Measurements from ENCODE around the gene CASP7. TPM values are rescaled to one million over a fixed set of nuclear protein-coding genes. Genes with fewer than 3 reads are reported as not detected.

Gene CASP7
- total RNA-seq, 2 experiments from 2014 or later, result 14.6 to 16.4 TPM

DNA sequence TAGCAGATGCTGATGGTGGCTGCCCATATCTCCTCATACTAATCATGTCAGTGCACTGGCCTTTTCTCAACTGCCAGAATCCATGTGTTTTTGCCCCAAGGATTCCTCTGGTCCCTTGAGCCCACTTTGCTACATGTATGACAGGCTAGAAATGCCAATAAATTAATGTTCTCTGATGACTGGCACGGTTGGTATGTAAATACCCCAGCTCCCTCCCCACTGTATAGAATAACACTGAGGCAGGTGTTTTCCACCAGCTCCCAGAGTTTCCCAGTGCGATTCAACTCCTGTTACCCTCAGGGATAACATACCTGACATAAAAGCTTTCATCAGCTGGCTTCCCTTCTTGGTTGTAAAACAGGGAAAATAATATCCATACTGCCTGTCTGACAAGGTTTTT is 62.8 kb downstream of the CASP7 start:
- Mint-ChIP-seq H3K4me1 (no peaks in the 10 kb centered on the region), H3K27me3 (peaks cover 14% of the 10 kb centered on the region), H3K9me3 (ENCODE audit: low read depth) (peaks cover 2% of the 10 kb centered on the region), H3K4me3 (no peak overlapping the region), H3K27ac (no peak overlapping the region), H3K36me3 (ENCODE audit: low read depth) (no peaks in the 10 kb centered on the region)
- no peak for ATAC-seq
- no peak for DNase-seq
- ChIA-PET CTCF (no interaction called here), POLR2A (no interaction called here)
- intact Hi-C loops (cut with DNase I, micrococcal nuclease), result no loop called here

DNA sequence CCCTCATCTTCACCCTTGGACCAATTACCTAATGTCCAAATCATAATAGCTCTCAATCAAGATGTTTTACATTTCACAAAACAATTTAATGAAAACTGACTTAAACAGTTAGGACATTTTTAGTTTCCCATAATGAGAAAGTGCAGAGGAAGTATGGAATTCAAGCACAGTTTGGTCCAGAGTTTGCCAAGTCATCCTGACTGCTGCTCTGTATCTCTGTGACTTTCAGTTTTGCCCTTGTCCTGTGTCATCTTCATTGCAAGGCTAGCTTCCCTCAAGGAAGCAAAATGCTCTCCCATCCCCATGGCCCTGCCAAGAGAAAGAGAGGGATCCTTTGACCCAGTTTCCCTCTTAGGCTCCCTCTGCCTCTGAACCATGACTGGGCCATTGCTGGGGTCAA is 63.9 kb downstream of the CASP7 start:
- Mint-ChIP-seq H3K27me3 (peaks cover 14% of the 10 kb centered on the region), H3K27ac (no peak overlapping the region), H3K4me1 (no peaks in the 10 kb centered on the region), H3K9me3 (ENCODE audit: low read depth) (peaks cover 2% of the 10 kb centered on the region), H3K4me3 (no peak overlapping the region), H3K36me3 (ENCODE audit: low read depth) (no peaks in the 10 kb centered on the region)
- ChIA-PET POLR2A (no interaction called here), CTCF (interaction anchor here (1.0 kb wide), 1 partner anchor 9 kb away, joined by 3 read pairs; no protein-coding TSS in a partner anchor)
- DNase-seq (no peak), ATAC-seq (no peak)
- intact Hi-C loops (cut with DNase I, micrococcal nuclease), result no loop called here

DNA sequence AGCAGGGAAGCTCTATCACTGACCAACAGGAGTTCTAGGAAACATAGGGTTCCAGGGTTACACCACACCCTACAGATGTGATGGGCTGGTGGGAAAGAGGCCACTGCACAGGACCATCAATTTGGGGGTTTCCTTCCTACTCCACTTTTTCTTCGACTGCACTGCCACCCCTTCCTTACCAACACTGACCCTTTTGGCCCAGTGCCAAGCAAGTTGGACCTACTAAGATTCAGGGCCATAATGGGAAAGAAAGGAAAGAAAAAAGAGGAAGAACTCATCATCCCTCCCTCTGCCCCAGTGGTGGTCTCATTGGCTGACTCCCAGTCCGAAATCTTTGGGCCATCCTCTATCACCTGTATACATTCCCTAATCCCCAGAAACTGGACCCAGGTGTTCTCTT is 65.7 kb downstream of the CASP7 start:
- H3K27ac Mint-ChIP-seq, result no peak overlapping the region
- H3K27me3 Mint-ChIP-seq, result peaks cover 12% of the 10 kb centered on the region
- H3K4me3 Mint-ChIP-seq, result no peak overlapping the region
- H3K4me1 Mint-ChIP-seq, result no peaks in the 10 kb centered on the region
- ATAC-seq (no peak), DNase-seq (no peak)
- POLR2A ChIA-PET, result no interaction called here
- intact Hi-C loops (cut with DNase I, micrococcal nuclease), result no loop called here
- CTCF ChIA-PET, result no interaction called here
- no peaks in the 10 kb centered on the region for H3K36me3 Mint-ChIP-seq (ENCODE audit: low read depth)
- peaks cover 2% of the 10 kb centered on the region for H3K9me3 Mint-ChIP-seq (ENCODE audit: low read depth)

DNA sequence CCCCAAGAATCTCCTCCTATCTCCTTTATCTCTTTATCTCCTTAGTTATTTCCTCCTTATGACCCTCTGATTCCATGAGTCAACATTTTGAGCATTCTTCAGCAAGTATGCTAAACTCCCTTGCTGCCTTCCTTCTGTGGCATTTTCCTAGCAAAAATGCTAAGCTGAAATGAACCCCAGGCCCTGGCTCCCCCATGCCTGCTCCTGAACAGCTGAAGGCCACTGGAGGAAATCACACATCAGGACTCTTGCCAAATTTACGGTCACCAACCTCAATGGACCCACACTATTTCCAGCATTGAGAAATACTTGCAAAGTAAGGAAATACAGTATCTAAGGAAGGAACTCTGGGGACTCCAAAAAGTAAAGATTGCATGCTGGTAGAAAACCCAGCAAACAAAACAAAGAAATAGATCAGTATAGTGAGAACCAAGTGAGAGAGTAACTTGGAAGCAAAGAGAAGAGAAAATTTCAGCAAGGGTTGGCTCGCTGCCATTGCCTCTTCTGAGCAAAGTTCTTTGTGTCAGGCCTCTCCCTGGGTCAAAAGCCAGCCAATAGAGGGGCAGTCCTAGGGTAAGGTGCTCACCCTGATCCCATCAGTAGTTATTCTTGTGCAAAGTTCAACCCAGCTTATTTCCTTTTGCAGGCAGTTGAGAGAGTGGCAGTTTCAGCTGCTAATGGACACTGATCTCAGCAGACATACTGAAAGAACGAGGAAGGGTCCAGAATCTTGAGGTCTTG is 66.7 kb downstream of the CASP7 start:
- ChIA-PET CTCF (no interaction called here), POLR2A (no interaction called here)
- DNase-seq (no peak), ATAC-seq (no peak)
- H3K4me1 Mint-ChIP-seq, result no peaks in the 10 kb centered on the region
- intact Hi-C loops (cut with DNase I, micrococcal nuclease), result no loop called here
- H3K36me3 Mint-ChIP-seq (ENCODE audit: low read depth), result no peaks in the 10 kb centered on the region
- H3K4me3 Mint-ChIP-seq, result no peak overlapping the region
- H3K9me3 Mint-ChIP-seq (ENCODE audit: low read depth), result peaks cover 2% of the 10 kb centered on the region
- H3K27me3 Mint-ChIP-seq, result peaks cover 12% of the 10 kb centered on the region
- no peak overlapping the region for H3K27ac Mint-ChIP-seq

DNA sequence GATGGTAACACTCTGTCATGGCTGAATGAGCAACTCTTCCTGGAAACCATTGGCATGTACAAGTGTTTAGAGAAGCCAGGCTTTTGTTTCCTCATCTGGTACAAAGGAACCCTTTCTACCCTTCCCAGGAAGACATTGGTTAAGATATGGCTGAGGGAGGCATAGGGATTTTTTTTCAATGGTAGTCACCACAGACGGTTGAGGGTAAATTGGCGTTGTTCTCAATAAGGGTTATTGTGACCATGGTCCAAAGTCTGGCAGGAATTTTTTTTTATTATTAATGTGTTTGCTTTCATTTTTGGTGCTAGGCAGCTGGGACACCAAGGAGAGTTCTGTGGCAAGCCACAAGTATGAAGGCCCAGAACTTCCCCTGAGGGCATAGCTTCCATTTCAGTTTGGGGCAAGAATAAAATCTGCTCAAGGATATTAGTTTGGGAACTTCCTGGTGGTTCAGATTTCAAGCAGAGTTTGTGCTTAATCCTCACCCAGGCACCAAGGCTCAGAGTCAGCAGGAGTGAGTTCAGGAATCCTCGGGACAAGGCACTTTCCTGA is 71.5 kb downstream of the CASP7 start, which contains the start of gene PLEKHS1:
Gene PLEKHS1 (plus strand): TSS at position 502 of the 552 bp plus-strand sequence. CDS start 3,596 bp downstream, outside the sequence.
- no peaks in the 10 kb centered on the region for H3K36me3 Mint-ChIP-seq (ENCODE audit: low read depth)
- no peak within 1 kb of the TSS for H3K27ac Mint-ChIP-seq
- intact Hi-C loops (cut with DNase I, micrococcal nuclease), result no loop called here
- no peaks in the 10 kb centered on the region for H3K9me3 Mint-ChIP-seq (ENCODE audit: low read depth)
- ATAC-seq (no peak), DNase-seq (no peak)
- H3K27me3 Mint-ChIP-seq, result peaks cover 2% of the 10 kb centered on the region
- H3K4me1 Mint-ChIP-seq, result no peaks in the 10 kb centered on the region
- H3K4me3 Mint-ChIP-seq, result no peak within 1 kb of the TSS
- POLR2A ChIA-PET, result interaction anchor here (0.6 kb wide), 1 partner anchor 51 kb away, joined by 3 read pairs; no protein-coding TSS in a partner anchor
- CTCF ChIA-PET, result interaction anchor here (0.6 kb wide), 1 partner anchor 72 kb away, joined by 3 read pairs; no protein-coding TSS in a partner anchor

DNA sequence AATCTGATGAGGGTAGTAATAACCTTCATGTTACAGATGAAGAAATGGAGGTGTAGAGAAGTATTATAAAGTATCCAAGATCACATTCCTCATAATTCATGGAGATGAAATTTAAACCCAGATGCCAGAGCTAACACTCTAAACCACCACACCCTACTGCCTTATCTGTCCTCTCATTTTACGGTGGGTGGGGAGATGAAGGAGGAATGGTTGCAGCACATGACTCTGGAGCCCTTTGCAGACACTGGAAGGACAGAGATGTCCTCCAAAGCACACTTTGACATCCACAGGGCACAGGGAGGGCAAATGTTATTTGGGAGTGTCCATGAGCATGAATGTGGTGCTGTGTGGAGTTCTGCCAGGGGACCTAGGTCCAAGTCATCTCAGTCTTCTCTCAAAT is 72.8 kb downstream of the CASP7 start:
- ATAC-seq, result no peak
- POLR2A ChIA-PET, result no interaction called here
- CTCF ChIA-PET, result interaction anchor here (1.2 kb wide), 1 partner anchor 9 kb away, joined by 3 read pairs; no protein-coding TSS in a partner anchor

DNA sequence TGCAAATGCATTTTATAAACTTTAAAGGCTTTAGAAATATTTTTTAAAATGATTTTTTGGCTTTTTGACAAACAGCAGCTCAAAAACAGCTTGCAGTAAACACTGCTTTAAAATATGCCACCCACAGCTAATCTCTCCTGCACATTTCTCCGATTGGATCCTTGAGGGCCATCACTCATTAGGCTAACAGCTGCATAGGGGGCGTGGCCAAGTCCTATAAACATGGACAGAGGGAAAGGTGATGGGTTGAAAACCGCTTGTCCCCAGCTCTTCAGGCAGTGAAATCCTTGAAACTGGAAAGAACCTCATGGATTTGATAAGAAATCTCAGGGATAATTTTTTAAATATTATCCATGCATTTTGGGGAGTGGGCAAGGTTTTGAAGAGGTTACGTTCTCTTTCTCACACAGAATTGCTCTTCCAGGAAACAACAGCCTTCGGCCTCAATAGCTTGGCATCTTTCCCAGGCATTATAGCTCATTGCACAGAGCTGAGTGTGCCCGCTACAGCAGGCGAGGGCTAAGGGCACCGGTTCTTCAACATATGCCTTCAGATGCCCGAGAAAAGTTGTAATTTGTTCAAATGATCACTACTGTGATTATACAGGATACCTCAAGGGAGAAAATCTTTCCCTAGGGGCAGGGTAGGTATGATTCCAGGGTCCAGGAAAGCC is 73.4 kb downstream of the CASP7 start:
- no peaks in the 10 kb centered on the region for H3K4me1 Mint-ChIP-seq
- peaks cover 2% of the 10 kb centered on the region for H3K27me3 Mint-ChIP-seq
- POLR2A ChIA-PET, result no interaction called here
- no peaks in the 10 kb centered on the region for H3K36me3 Mint-ChIP-seq (ENCODE audit: low read depth)
- CTCF ChIA-PET, result interaction anchor here (0.6 to 1.2 kb wide), 2 partner anchors 10 to 345 kb away, joined by 3 read pairs; no protein-coding TSS in a partner anchor
- no peaks in the 10 kb centered on the region for H3K9me3 Mint-ChIP-seq (ENCODE audit: low read depth)
- no peak for ATAC-seq
- no peak for DNase-seq
- H3K27ac Mint-ChIP-seq, result no peak overlapping the region
- intact Hi-C loops (cut with DNase I, micrococcal nuclease), result no loop called here
- H3K4me3 Mint-ChIP-seq, result no peak overlapping the region

More for the DNA sequence above, 72.8 kb downstream of the CASP7 start:
- H3K27me3 Mint-ChIP-seq, result peaks cover 2% of the 10 kb centered on the region
- H3K4me3 Mint-ChIP-seq, result no peak overlapping the region
- no peaks in the 10 kb centered on the region for H3K4me1 Mint-ChIP-seq
- no peaks in the 10 kb centered on the region for H3K9me3 Mint-ChIP-seq (ENCODE audit: low read depth)
- H3K36me3 Mint-ChIP-seq (ENCODE audit: low read depth), result no peaks in the 10 kb centered on the region
- DNase-seq, result no peak
- H3K27ac Mint-ChIP-seq, result no peak overlapping the region
- intact Hi-C loops (cut with DNase I, micrococcal nuclease), result no loop called here

DNA sequence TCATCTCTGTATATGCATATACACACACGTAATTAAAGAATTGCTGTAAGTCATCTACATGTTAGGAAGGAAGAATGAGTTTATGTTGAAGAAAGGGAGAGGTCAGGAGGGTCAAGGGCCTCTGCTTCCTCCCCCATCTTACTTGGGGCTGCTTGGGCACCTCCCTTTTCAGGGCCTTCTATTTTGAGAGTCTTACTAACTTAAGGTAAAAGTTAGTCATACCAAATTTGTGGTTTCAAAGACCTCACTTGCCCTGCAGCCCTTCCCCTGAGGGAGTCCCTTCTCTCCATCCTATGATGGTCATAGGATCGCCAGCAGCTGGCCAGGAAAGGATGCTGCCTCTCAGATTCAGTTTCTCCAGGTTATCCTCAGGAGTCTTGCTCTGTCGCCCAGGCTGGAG is 74.4 kb downstream of the CASP7 start:
- Mint-ChIP-seq H3K27ac (no peak overlapping the region), H3K4me1 (no peaks in the 10 kb centered on the region), H3K4me3 (no peak overlapping the region), H3K9me3 (ENCODE audit: low read depth) (no peaks in the 10 kb centered on the region), H3K27me3 (peaks cover 2% of the 10 kb centered on the region), H3K36me3 (ENCODE audit: low read depth) (no peaks in the 10 kb centered on the region)
- ChIA-PET CTCF (no interaction called here), POLR2A (no interaction called here)
- peak; percentile 9 for ATAC-seq
- DNase-seq, result no peak
- intact Hi-C loops (cut with DNase I, micrococcal nuclease), result no loop called here

DNA sequence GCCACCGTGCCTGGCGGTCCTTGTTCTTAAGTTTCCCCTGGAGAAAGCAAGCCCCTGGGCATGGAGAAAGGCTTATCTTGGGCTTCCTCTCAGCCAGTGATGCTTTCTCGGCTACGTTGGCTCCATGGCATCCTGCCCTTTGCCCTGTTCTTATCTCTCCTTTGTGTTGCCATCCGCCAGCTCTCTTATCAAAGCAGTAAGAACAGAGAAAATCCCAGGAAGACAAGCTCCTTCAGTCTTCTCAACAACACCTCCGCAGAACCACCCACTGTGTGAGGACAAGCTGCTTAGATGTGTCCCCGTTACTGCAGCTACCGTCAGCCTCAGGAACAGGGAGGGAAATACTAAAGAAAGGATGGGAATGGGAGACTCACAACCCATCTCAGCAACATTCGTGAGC is 75.1 kb downstream of the CASP7 start:
- H3K27ac Mint-ChIP-seq, result no peak overlapping the region
- ATAC-seq (no peak), DNase-seq (no peak)
- no peak overlapping the region for H3K4me3 Mint-ChIP-seq
- intact Hi-C loops (cut with DNase I, micrococcal nuclease), result no loop called here
- H3K9me3 Mint-ChIP-seq (ENCODE audit: low read depth), result no peaks in the 10 kb centered on the region
- peaks cover 2% of the 10 kb centered on the region for H3K27me3 Mint-ChIP-seq
- H3K4me1 Mint-ChIP-seq, result no peaks in the 10 kb centered on the region
- CTCF ChIA-PET, result interaction anchor here (0.9 kb wide), 1 partner anchor 11 kb away, joined by 3 read pairs; no protein-coding TSS in a partner anchor
- H3K36me3 Mint-ChIP-seq (ENCODE audit: low read depth), result no peaks in the 10 kb centered on the region
- POLR2A ChIA-PET, result no interaction called here

DNA sequence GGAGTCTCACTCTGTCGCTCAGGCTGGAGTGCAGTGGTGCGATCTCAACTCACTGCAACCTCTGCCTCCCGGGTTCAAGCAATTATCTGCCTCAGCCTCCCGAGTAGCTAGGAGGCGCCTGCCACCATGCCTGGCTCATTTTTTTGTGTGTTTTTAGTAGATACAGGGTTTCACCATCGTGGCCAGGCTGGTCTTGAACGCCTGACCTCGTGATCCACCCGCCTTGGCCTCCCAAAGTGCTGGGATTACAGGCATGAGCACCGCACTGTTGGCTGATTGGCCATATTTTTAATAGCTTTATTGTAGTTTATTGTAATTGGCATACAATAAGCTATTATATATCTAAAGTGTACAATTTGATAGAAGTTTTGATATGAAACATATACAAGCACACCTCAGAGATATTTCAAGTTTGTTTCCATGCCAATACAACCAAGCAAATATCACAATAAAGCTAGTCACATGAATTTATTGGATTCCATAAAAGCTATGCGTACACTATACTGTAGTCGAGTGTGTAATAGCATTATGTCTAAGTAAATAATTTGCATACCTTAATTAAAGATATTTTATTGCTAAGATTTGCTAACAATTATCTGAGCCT is 77.3 kb downstream of the CASP7 start:
- Mint-ChIP-seq H3K4me1 (no peaks in the 10 kb centered on the region), H3K27ac (no peak overlapping the region), H3K9me3 (ENCODE audit: low read depth) (no peaks in the 10 kb centered on the region), H3K4me3 (no peak overlapping the region), H3K27me3 (peaks cover 2% of the 10 kb centered on the region), H3K36me3 (ENCODE audit: low read depth) (no peaks in the 10 kb centered on the region)
- ATAC-seq, result no peak
- intact Hi-C loops (cut with DNase I, micrococcal nuclease), result no loop called here
- DNase-seq, result no peak
- ChIA-PET CTCF (no interaction called here), POLR2A (no interaction called here)

DNA sequence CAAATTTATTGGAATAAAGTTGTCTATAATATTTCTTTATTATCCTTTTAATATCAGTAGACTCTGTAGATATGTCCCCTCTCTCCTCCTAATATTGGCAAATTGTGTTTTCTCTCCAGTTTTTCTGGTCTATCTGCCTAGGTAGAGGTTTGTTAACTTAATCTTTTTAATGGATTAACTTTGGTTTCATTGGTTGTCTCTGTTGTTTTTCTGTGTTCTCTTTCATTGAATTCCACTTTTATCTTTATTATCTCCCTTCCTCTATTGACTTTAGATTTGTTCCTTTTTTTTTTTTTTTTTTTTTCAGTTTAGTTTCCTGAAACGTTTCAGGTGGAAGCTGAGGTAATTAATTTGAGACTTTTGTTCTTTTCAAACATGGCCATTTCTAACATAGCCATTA is 82.4 kb downstream of the CASP7 start:
- H3K27ac Mint-ChIP-seq, result no peak overlapping the region
- no peaks in the 10 kb centered on the region for H3K4me1 Mint-ChIP-seq
- H3K9me3 Mint-ChIP-seq (ENCODE audit: low read depth), result peaks cover 5% of the 10 kb centered on the region
- ChIA-PET CTCF (interaction anchor here (0.5 kb wide), 1 partner anchor 24 kb away, joined by 3 read pairs; no protein-coding TSS in a partner anchor), POLR2A (no interaction called here)
- intact Hi-C loops (cut with DNase I, micrococcal nuclease), result no loop called here
- no peak overlapping the region for H3K4me3 Mint-ChIP-seq
- ATAC-seq (no peak), DNase-seq (no peak)
- peaks cover 1% of the 10 kb centered on the region for H3K36me3 Mint-ChIP-seq (ENCODE audit: low read depth)
- peaks cover 8% of the 10 kb centered on the region for H3K27me3 Mint-ChIP-seq
